Upper lobe of right lung (tissue), 1 donor: ENCODE results near the gene ACTR1A. TPM values are rescaled to one million over a fixed set of nuclear protein-coding genes. Genes with fewer than 3 reads are reported as not detected.
A peak's percentile ranks its signal among the peaks of the same experiment; 100 is the strongest.
"Not testable (repeated sequence)": the region's sequence is repeated elsewhere in the genome, so short reads cannot be mapped to it uniquely, and the experiment has no call there.

Experiments used
- ATAC-seq: fragments of 200-7000 bp; cut with Tn5 transposase; one replicate; pipeline ENCODE4 v1.9.1; 2020; ENCODE audit warnings: mild to moderate bottlenecking, moderate library complexity
- DNase-seq: peaks from one replicate; pipeline ENCODE4 v3.0.0-alpha.2; 2020
- H3K27ac ChIP-seq: fragments of 200-600 bp; one replicate; pipeline ENCODE4 v1.8.0; 2022
- H3K27me3 ChIP-seq: fragments of 200-600 bp; one replicate; pipeline ENCODE4 v1.8.0; 2022; ENCODE audit warnings: mild to moderate bottlenecking
- H3K36me3 ChIP-seq: fragments of 200-600 bp; one replicate; pipeline ENCODE4 v1.8.0; 2022
- H3K4me1 ChIP-seq: fragments of 200-600 bp; one replicate; pipeline ENCODE4 v1.8.0; 2022
- H3K4me3 ChIP-seq: fragments of 200-600 bp; one replicate; pipeline ENCODE4 v1.8.0; 2022; ENCODE audit warnings: mild to moderate bottlenecking
- H3K9me3 ChIP-seq: fragments of 200-600 bp; one replicate; pipeline ENCODE4 v1.8.0; 2022
- intact Hi-C: fragments of 100-400 bp; cut with DNase I; formaldehyde crosslinking; loops from one replicate; pipeline ENCODE4 v1.11.0; 2022
- total RNA-seq: library from RNA; stranded (reverse); fragmentation: NEBNext Ultra II Directional; extraction: Animal tissue kit (Norgen Biotek cat#: 25700); gene quantifications from one replicate; pipeline ENCODE4 v1.2.1, GENCODE V29; 2021
- TF ChIP-seq, protein P1 (sequence below): fragments of 200-600 bp; IDR thresholded peaks from one replicate; pipeline ENCODE4 v1.8.0; 2022; ENCODE audit warnings: antibody characterized with exemption
- donor health status: DM: no; HTN: yes; CAD: no; lungs with severe emphysema.

The ACTR1A gene
- total RNA-seq, 1 donor from 2014 or later: 92.5 TPM

DNA sequence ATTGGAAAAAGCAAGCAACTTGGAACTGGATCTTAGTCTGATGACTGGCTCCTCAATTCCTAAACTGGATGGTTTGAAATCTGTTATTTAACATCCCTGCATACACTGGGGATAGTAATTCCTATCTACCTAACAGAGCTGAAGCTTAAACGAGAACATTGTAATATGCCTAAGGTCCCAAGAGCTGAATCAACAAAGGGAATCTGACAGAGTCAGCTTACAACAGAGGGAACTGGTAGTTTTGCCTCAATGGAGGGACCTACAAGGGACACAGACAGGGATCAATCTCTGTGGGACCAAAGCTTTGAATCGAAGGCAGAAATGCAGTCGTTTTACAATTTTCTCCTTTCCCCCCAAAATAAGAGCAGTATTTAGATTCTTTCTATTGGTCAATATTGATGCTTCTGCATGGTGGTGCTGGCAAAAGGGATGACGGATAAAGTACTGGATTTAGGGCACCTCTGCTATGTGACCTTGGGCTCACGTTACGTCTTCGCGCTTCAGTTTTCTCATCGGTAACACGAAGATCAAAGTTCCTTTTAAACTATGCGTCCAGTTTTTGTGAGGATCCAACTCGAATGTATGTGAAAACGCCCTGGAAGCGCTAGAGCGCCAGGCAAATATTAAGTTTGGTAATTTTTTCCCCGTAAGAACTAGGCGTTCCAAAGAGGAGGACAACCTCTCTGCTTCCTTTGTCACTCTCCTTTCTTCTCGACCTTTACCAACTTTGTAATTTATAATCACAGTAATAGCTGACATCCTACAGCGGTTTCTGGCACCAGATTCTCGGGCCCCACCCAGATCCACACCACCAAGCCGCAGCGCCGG lies 1.1 kb downstream of the ACTR1A start:
- TF ChIP-seq, protein P1, sequence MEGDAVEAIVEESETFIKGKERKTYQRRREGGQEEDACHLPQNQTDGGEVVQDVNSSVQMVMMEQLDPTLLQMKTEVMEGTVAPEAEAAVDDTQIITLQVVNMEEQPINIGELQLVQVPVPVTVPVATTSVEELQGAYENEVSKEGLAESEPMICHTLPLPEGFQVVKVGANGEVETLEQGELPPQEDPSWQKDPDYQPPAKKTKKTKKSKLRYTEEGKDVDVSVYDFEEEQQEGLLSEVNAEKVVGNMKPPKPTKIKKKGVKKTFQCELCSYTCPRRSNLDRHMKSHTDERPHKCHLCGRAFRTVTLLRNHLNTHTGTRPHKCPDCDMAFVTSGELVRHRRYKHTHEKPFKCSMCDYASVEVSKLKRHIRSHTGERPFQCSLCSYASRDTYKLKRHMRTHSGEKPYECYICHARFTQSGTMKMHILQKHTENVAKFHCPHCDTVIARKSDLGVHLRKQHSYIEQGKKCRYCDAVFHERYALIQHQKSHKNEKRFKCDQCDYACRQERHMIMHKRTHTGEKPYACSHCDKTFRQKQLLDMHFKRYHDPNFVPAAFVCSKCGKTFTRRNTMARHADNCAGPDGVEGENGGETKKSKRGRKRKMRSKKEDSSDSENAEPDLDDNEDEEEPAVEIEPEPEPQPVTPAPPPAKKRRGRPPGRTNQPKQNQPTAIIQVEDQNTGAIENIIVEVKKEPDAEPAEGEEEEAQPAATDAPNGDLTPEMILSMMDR: no peak
- Histone ChIP-seq H3K9me3 (no peaks in the 10 kb centered on the region), H3K36me3 (no peaks in the 10 kb centered on the region), H3K4me1 (peaks cover 26% of the 10 kb centered on the region), H3K27ac (peak overlapping the region; percentile 75), H3K27me3 (no peaks in the 10 kb centered on the region), H3K4me3 (peak overlapping the region; percentile 92)
- no peak for DNase-seq
- intact Hi-C loops: no loop called here
- no peak for ATAC-seq

DNA sequence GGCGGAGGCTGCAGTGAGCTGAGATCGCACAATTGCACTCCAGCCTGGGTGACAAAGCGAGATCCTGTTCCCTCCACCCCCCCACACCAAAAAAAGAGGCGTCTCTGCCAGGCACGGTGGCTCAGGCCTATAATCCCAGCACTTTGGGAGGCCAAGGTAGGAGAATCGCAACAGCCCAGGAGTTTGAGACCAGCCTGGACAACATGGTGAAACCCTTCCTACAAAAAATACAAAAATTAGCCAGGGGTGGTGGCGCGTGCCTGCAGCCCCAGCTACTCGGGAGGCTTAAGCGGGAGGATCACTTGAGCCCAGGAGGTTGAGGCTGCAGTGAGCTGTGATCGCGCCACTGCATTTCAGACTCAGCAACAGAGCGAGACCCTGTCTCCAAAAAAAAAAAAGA lies 1.8 kb downstream of the ACTR1A start:
- H3K27me3 ChIP-seq, H3K27ac ChIP-seq, H3K4me3 ChIP-seq, ATAC-seq, H3K9me3 ChIP-seq, intact Hi-C loops, H3K36me3 ChIP-seq: not testable (repeated sequence)
- DNase-seq: peak; percentile 31
- H3K4me1 ChIP-seq: peaks cover 21% of the 10 kb centered on the region

DNA sequence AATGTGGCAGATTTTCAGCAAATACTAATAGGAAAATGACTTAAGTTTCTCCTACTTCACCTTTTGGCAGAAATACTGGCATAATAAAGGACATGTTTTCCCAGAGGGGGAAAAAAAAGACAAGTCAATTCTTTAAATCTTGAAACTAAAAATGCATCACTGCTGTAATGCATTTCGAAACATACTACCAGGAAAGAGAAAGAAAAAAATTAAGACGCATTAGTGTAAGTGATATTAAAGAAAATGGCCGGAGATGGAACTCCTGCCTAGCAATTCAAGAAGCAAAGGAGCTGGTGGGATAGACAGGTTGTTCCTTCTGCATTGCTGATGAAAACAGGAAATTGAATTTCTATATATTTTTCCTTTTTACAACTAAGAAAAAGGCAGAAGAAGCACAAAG lies 3.2 kb downstream of the ACTR1A start:
- intact Hi-C loops: no loop called here
- no peak overlapping the region for H3K4me3 ChIP-seq
- ATAC-seq (no peak), DNase-seq (no peak)
- TF ChIP-seq, protein P1: no peak
- no peaks in the 10 kb centered on the region for H3K27me3 ChIP-seq
- no peak overlapping the region for H3K27ac ChIP-seq
- peaks cover 12% of the 10 kb centered on the region for H3K4me1 ChIP-seq
- H3K36me3 ChIP-seq: no peaks in the 10 kb centered on the region
- H3K9me3 ChIP-seq: no peaks in the 10 kb centered on the region

DNA sequence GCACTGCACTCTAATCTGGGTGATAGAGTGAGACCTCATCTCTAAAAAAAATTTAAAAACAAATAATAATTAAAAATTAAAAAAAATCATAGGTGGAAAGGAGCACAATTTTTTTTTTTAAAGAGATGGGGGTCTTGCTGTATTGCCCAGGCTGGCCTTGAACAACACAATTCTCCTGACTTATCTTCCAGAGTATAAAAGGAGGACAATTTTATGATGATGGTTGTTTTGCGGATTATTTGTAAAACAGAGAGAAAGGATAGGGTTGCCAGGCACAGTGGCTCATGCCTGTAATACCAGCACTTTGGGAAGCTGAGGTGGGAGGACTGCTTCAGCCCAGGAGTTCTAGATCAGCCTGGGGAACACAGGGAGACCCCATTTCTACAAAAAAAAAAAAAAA lies 5.0 kb downstream of the ACTR1A start:
- DNase-seq (no peak), ATAC-seq (no peak)
- peaks cover 19% of the 10 kb centered on the region for H3K4me1 ChIP-seq
- H3K4me3 ChIP-seq: no peak overlapping the region
- no peak overlapping the region for H3K27ac ChIP-seq
- TF ChIP-seq, protein P1: no peak
- no peaks in the 10 kb centered on the region for H3K27me3 ChIP-seq
- no peaks in the 10 kb centered on the region for H3K9me3 ChIP-seq
- no peaks in the 10 kb centered on the region for H3K36me3 ChIP-seq
- intact Hi-C loops: no loop called here

DNA sequence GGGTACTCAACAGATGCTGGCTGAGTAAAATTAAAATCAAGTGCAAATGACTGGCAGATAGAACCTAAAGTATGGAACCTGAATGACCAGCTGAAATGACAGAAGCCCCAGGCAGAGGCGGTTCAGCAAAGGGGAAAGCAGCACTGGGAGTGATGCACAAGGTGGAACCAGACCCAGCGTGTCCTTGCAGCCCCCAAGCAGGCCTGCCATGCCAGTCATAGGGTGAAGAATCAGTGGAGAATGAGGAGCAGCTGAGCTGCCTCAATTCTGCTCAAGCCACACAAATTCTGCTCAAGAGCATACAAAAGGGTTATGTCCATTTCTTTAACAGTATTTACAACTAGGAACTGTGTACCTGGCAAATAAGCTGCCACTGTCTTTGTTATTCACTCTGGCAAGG lies 8.7 kb downstream of the ACTR1A start:
- TF ChIP-seq, protein P1: no peak
- peak overlapping the region; percentile 51 for H3K27ac ChIP-seq
- no peak for ATAC-seq
- peaks cover 28% of the 10 kb centered on the region for H3K36me3 ChIP-seq
- no peaks in the 10 kb centered on the region for H3K27me3 ChIP-seq
- peaks cover 24% of the 10 kb centered on the region for H3K4me1 ChIP-seq
- intact Hi-C loops: no loop called here
- no peak overlapping the region for H3K4me3 ChIP-seq
- DNase-seq: no peak
- H3K9me3 ChIP-seq: no peaks in the 10 kb centered on the region

DNA sequence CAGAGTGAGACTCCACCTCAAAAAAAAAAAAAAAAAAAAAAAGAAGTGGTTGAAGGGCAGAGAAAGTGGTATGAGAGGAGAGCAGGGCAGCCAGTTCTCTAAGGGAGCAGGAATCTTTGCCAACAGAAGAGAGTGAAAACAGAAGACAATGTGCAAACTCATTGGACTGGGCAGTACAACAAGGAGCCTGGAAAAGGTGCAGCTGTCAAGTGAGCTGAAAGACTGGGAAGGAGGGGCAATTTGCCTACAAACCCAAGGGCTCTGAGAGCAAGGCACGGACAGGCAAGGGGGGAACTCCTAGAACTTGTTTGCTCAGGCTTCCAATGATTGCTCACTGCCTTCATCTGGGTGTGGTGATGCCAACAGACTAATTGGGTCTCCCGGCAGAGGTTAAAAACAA lies 9.5 kb downstream of the ACTR1A start:
- Histone ChIP-seq H3K9me3 (no peaks in the 10 kb centered on the region), H3K27ac (peak overlapping the region; percentile 67), H3K4me1 (peaks cover 18% of the 10 kb centered on the region), H3K4me3 (no peak overlapping the region), H3K27me3 (no peaks in the 10 kb centered on the region), H3K36me3 (peaks cover 36% of the 10 kb centered on the region)
- intact Hi-C loops: no loop called here
- TF ChIP-seq, protein P1: no peak
- peak; percentile 85 for ATAC-seq
- no peak for DNase-seq
